HepG2 (cell line): ENCODE data around the gene UBTF. TPM values are rescaled to one million over a fixed set of nuclear protein-coding genes. Genes with fewer than 3 reads are reported as not detected.
A peak's percentile ranks its signal among the peaks of the same experiment; 100 is the strongest.

Experiments
- EEA1 ChIP-seq: sonication (generic); formaldehyde crosslinking; IDR thresholded peaks from 2 replicates; pipeline ENCODE4 v1.5.1; 2020; ENCODE audit warnings: mild to moderate bottlenecking, missing genetic modification reagents, borderline replicate concordance
- KDM5B ChIP-seq: sonication (generic); formaldehyde crosslinking; IDR thresholded peaks from 2 replicates; pipeline ENCODE4 v1.4.0; 2020; ENCODE audit warnings: missing genetic modification reagents, mild to moderate bottlenecking, borderline replicate concordance
- KIAA2018 ChIP-seq: sonication (generic); formaldehyde crosslinking; IDR thresholded peaks from 2 replicates; pipeline ENCODE4 v1.5.0; 2020; ENCODE audit warnings: mild to moderate bottlenecking, missing genetic modification reagents, borderline replicate concordance
- MXI1 ChIP-seq: IDR thresholded peaks from 3 replicates; pipeline ENCODE4 v1.6.1; 2012; ENCODE audit warnings: low read depth, low read length, inconsistent platforms, borderline replicate concordance
- MYC ChIP-seq: sonication (generic); formaldehyde crosslinking; IDR thresholded peaks from 2 replicates; pipeline ENCODE4 v1.9.0; 2021; ENCODE audit warnings: missing genetic modification reagents, borderline replicate concordance
- PRDM15 ChIP-seq: sonication (generic); formaldehyde crosslinking; IDR thresholded peaks from 2 replicates; pipeline ENCODE4 v1.4.0; 2020; ENCODE audit warnings: missing genetic modification reagents
- STAT6 ChIP-seq: sonication (generic); formaldehyde crosslinking; IDR thresholded peaks from 2 replicates; pipeline ENCODE4 v1.4.0; 2020; ENCODE audit warnings: missing genetic modification reagents, mild to moderate bottlenecking, borderline replicate concordance
- U2AF1 ChIP-seq: fragments of 200-400 bp; formaldehyde crosslinking; optimal IDR thresholded peaks from 2 replicates; pipeline ENCODE3; 2017; ENCODE audit warnings: mild to moderate bottlenecking, low read depth, low read length
- ZNF251 ChIP-seq: sonication (generic); formaldehyde crosslinking; IDR thresholded peaks from 2 replicates; pipeline ENCODE4 v1.9.0; 2021; ENCODE audit warnings: mild to moderate bottlenecking, missing genetic modification reagents
- ZNF317 ChIP-seq: sonication (generic); formaldehyde crosslinking; IDR thresholded peaks from 2 replicates; pipeline ENCODE4 v1.5.0; 2020; ENCODE audit warnings: mild to moderate bottlenecking, missing genetic modification reagents
- ZNF354B ChIP-seq: sonication (generic); formaldehyde crosslinking; IDR thresholded peaks from 2 replicates; pipeline ENCODE4 v1.8.0; 2022; ENCODE audit warnings: mild to moderate bottlenecking, missing genetic modification reagents
- ZNF570 ChIP-seq: sonication (generic); formaldehyde crosslinking; IDR thresholded peaks from 2 replicates; pipeline ENCODE4 v1.4.0; 2020; ENCODE audit warnings: mild to moderate bottlenecking, missing genetic modification reagents, borderline replicate concordance
- polyA plus RNA-seq, 8 experiments: library from polyadenylated mRNA; depleted of rRNA in 3 of 8; stranded (reverse) in 7 of 8; unstranded in 1 of 8; fragments of >200 nt; fragmentation: Illumina TruSeq in 4 of 8; extraction: Trizol in 4 of 8; gene quantifications; 2 replicates each; pipeline versions ENCODE4 v1.2.1 to v1.2.3, GENCODE V29; 2011 to 2016; ENCODE audit warnings: low read depth in 4 of 8, missing spikeins in 1 of 8, mixed read lengths in 1 of 8; ENCODE audit not compliant: insufficient read depth in 1 of 8
- total RNA-seq, 5 experiments: library from RNA; depleted of rRNA; stranded (reverse); fragments of >200 nt; fragmentation: Illumina TruSeq; extraction: Trizol; gene quantifications; 2 replicates each; pipeline ENCODE4 v1.2.3, GENCODE V29; 2016; ENCODE audit warnings: low read depth in 1 of 5

UBTF gene
- total and polyA plus RNA-seq, 2 of the 13 experiments (the other 11 are each of a cell fraction or from before 2014, with no cell fraction given), result 15.2 to 60.9 TPM

- TF ChIP-seq EEA1 (CRISPR knock-in tag) (peak; percentile 15; the same call in 1 of the 2 replicates), MXI1 (peak; percentile 86; the same call in 2 of the 3 replicates), ZNF317 (peak; percentile 60; the same call in 1 of the 2 replicates), ZNF251 (CRISPR knock-in tag) (no peak), STAT6 (CRISPR knock-in tag) (peak; percentile 48; the same call in 1 of the 2 replicates), KDM5B (CRISPR knock-in tag) (no peak; the same call in 1 of the 2 replicates), MYC (no peak; the same call in 1 of the 2 replicates), KIAA2018 (CRISPR knock-in tag) (0 out of 2 replicates have a peak, but pooled peaks have one; percentile 27), PRDM15 (CRISPR knock-in tag) (0 out of 2 replicates have a peak, but pooled peaks have one; percentile 58), U2AF1 (no peak), ZNF354B (no peak), ZNF570 (no peak)
Measured at GRCh38 chr17:44186307-44187130, 33.0 kb downstream of the UBTF start, which contains the start of gene TMUB2 (continued).
